Loucy (cell line): Measurements from ENCODE around the gene D2HGDH.

ENCODE experiments used
- H2AFZ ChIP-seq: fragments of 200-600 bp; sonication (generic); 2 replicates; pipeline ENCODE4 v1.6.0; 2016; ENCODE audit warnings: antibody characterized with exemption, mild to moderate bottlenecking, low read length, moderate library complexity
- H3F3A ChIP-seq: fragments of 200-600 bp; 2 replicates; pipeline ENCODE4 v1.6.0; 2016; ENCODE audit warnings: antibody characterized with exemption, low read depth, mild to moderate bottlenecking
- H3K27me3 ChIP-seq: fragments of 200-600 bp; sonication (generic); 2 replicates; pipeline ENCODE4 v1.6.1; 2014; ENCODE audit warnings: low read length, mild to moderate bottlenecking; ENCODE audit not compliant: insufficient read depth, poor library complexity, severe bottlenecking
- H3K36me3 ChIP-seq: fragments of 200-600 bp; sonication (generic); 2 replicates; pipeline ENCODE4 v1.6.1; 2016; ENCODE audit warnings: low read length; ENCODE audit not compliant: insufficient read depth
- H3K4me1 ChIP-seq: fragments of 200-600 bp; sonication (generic); 2 replicates; pipeline ENCODE4 v1.5.1; 2014; ENCODE audit warnings: low read length, mild to moderate bottlenecking; ENCODE audit not compliant: insufficient read depth, poor library complexity, severe bottlenecking
- H3K4me2 ChIP-seq: fragments of 200-600 bp; sonication (generic); 2 replicates; pipeline ENCODE4 v1.6.0; 2014; ENCODE audit warnings: antibody characterized with exemption, low read length, low read depth, mild to moderate bottlenecking; ENCODE audit not compliant: poor library complexity, severe bottlenecking
- H3K4me3 ChIP-seq: fragments of 200-600 bp; sonication (generic); 2 replicates; pipeline ENCODE4 v1.5.1; 2014; ENCODE audit warnings: low read length, mild to moderate bottlenecking, mixed read lengths; ENCODE audit not compliant: poor library complexity, severe bottlenecking
- H3K79me2 ChIP-seq: fragments of 200-600 bp; sonication (generic); 2 replicates; pipeline ENCODE4 v1.6.1; 2014; ENCODE audit warnings: low read length; ENCODE audit not compliant: insufficient read depth
- H3K9ac ChIP-seq: fragments of 200-600 bp; sonication (generic); 2 replicates; pipeline ENCODE4 v1.6.0; 2014; ENCODE audit warnings: mild to moderate bottlenecking, low read depth, low read length, moderate library complexity; ENCODE audit not compliant: poor library complexity, severe bottlenecking
- H3K9me2 ChIP-seq: fragments of 200-600 bp; sonication (generic); replicated peaks from 2 replicates; pipeline ENCODE4 v1.6.1; 2016; ENCODE audit warnings: low read depth, low read length, mixed read lengths
- H3K9me3 ChIP-seq: fragments of 200-600 bp; sonication (generic); 2 replicates; pipeline ENCODE4 v1.6.1; 2014; ENCODE audit warnings: mild to moderate bottlenecking, antibody characterized with exemption, low read length, low read depth; ENCODE audit not compliant: insufficient read depth
- H4K20me1 ChIP-seq: fragments of 200-600 bp; sonication (generic); 2 replicates; pipeline ENCODE4 v1.6.0; 2014; ENCODE audit warnings: antibody characterized with exemption, low read length, mild to moderate bottlenecking; ENCODE audit not compliant: insufficient read depth, poor library complexity, severe bottlenecking
- CTCF ChIP-seq: fragments of 200-600 bp; sonication (generic); conservative IDR thresholded peaks from 2 replicates; pipeline ENCODE4 v1.5.1; 2014; ENCODE audit warnings: mild to moderate bottlenecking, antibody characterized with exemption, low read length
- EZH2phosphoT487 ChIP-seq: fragments of 200-600 bp; IDR thresholded peaks from 2 replicates; pipeline ENCODE4 v1.6.1; 2018; ENCODE audit warnings: antibody characterized with exemption, mild to moderate bottlenecking, moderate library complexity, borderline replicate concordance

The D2HGDH gene

GRCh38 chr2:241728000-241728399 lies 6.4 kb upstream of the D2HGDH start:
- H2AFZ ChIP-seq: no peak overlapping the region
- no peaks in the 10 kb centered on the region for H3K27me3 ChIP-seq
- no peaks in the 10 kb centered on the region for H3K79me2 ChIP-seq
- H3K9me2 ChIP-seq: no peaks in the 10 kb centered on the region
- no peak overlapping the region for H3K9ac ChIP-seq
- no peaks in the 10 kb centered on the region for H3F3A ChIP-seq
- no peaks in the 10 kb centered on the region for H3K9me3 ChIP-seq
- H3K4me2 ChIP-seq: no peak overlapping the region
- TF ChIP-seq CTCF: no peak
- no peaks in the 10 kb centered on the region for H4K20me1 ChIP-seq
- no peaks in the 10 kb centered on the region for H3K36me3 ChIP-seq
- peaks cover 9% of the 10 kb centered on the region for H3K4me1 ChIP-seq
- H3K4me3 ChIP-seq: no peak overlapping the region

- Histone ChIP-seq H3K4me1 (peaks cover 9% of the 10 kb centered on the region), H3K9ac (no peak overlapping the region), H3K27me3 (no peaks in the 10 kb centered on the region), H3F3A (no peaks in the 10 kb centered on the region), H3K9me3 (no peaks in the 10 kb centered on the region), H3K79me2 (no peaks in the 10 kb centered on the region), H3K9me2 (no peaks in the 10 kb centered on the region), H3K4me2 (no peak overlapping the region), H3K36me3 (no peaks in the 10 kb centered on the region), H3K4me3 (no peak overlapping the region), H4K20me1 (no peaks in the 10 kb centered on the region), H2AFZ (no peak overlapping the region)
- TF ChIP-seq EZH2phosphoT487 (no peak), CTCF (no peak)
These were observed 5.8 kb upstream of the D2HGDH start for GRCh38 chr2:241728627-241729026.

- Histone ChIP-seq H2AFZ (no peak overlapping the region), H4K20me1 (no peaks in the 10 kb centered on the region), H3K9me3 (no peaks in the 10 kb centered on the region), H3K4me3 (no peak overlapping the region), H3K9me2 (no peaks in the 10 kb centered on the region), H3K79me2 (no peaks in the 10 kb centered on the region), H3K4me2 (no peak overlapping the region), H3K9ac (no peak overlapping the region), H3K27me3 (no peaks in the 10 kb centered on the region), H3K4me1 (peaks cover 9% of the 10 kb centered on the region), H3F3A (no peaks in the 10 kb centered on the region), H3K36me3 (no peaks in the 10 kb centered on the region)
- TF ChIP-seq CTCF: no peak
These were observed 4.6 kb upstream of the D2HGDH start for GRCh38 chr2:241729868-241730267.
